Measurements from ENCODE around the gene ARRB2. TPM values are rescaled to one million over a fixed set of nuclear protein-coding genes. Genes with fewer than 3 reads are reported as not detected.

ARRB2 gene
- polyA plus RNA-seq, 2 of the 4 experiments (the other 2 are of a cell fraction), result 61.0 to 73.1 TPM

DNA sequence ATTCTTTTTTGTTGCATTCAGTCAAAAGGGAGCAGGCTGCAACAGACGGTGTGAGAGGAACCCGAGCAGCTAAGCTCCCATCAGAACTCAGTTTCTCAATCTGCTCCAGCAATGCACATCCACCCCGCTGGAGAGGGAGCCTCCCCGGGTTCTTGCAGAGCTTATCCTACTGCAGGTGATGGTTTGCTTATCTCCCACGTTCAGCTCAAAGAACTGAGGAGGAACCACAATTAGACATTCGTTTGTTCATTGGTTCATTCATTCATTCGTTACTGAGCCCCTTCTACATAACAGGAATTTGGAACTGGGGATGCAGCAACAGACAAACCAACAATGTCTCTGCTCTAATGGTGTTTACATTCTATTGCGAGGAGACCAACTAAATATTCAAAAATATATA lies 46.7 kb upstream of the ARRB2 start (continued):
- no peak for TF ChIP-seq CBX2 (IDR thresholded peaks at IDR 0.05; ENCODE audit: borderline replicate concordance, low read depth)
- TF ChIP-seq, protein P1, sequence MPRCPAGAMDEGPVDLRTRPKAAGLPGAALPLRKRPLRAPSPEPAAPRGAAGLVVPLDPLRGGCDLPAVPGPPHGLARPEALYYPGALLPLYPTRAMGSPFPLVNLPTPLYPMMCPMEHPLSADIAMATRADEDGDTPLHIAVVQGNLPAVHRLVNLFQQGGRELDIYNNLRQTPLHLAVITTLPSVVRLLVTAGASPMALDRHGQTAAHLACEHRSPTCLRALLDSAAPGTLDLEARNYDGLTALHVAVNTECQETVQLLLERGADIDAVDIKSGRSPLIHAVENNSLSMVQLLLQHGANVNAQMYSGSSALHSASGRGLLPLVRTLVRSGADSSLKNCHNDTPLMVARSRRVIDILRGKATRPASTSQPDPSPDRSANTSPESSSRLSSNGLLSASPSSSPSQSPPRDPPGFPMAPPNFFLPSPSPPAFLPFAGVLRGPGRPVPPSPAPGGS (IDR thresholded peaks at IDR 0.05), result no peak
- no peak for TF ChIP-seq EHF (CRISPR knock-in tag; IDR thresholded peaks at IDR 0.05)
- TF ChIP-seq CHD2 (IDR thresholded peaks at IDR 0.05; ENCODE audit: low read length, partially characterized antibody), result no peak
- no peak for TF ChIP-seq RNF2 (IDR thresholded peaks at IDR 0.05; ENCODE audit: borderline replicate concordance, low read depth)

DNA sequence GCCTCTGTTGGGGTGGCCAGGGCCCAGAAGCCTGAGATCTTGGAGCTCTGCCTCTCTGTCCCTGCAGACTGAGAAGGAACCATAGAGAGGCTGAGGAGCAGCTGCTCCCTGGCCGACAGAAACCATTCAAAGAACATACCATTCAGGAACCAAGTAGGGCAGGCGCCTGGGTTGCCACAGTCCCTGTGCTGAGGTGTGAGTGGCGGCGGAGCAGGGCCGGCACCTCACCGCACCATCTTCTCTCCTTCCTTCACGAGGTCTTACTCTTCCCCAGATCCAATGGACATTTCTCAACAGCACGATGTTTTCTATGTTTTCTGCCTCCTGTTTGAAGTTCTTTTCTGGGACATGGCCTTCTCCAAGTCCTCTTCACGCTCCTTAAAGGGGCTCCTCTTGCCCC lies 46.2 kb upstream of the ARRB2 start:
- FAIRE-seq (no peak), DNase-seq (ENCODE audit: low read depth in 1 of 2, low spot score in 1 of 2) (no peak), ATAC-seq (peak; percentile 32 to 41; a peak in 4 of 6 replicates)
- POLR2A ChIA-PET, result no interaction called here
- no peak for TF ChIP-seq EHMT2 (IDR thresholded peaks at IDR 0.05; ENCODE audit: low read depth)
- TF ChIP-seq ESRRA (IDR thresholded peaks at IDR 0.05; ENCODE audit: borderline replicate concordance, low read length), result no peak
- TF ChIP-seq, protein P2, sequence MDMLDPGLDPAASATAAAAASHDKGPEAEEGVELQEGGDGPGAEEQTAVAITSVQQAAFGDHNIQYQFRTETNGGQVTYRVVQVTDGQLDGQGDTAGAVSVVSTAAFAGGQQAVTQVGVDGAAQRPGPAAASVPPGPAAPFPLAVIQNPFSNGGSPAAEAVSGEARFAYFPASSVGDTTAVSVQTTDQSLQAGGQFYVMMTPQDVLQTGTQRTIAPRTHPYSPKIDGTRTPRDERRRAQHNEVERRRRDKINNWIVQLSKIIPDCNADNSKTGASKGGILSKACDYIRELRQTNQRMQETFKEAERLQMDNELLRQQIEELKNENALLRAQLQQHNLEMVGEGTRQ (IDR thresholded peaks at IDR 0.05), result no peak
- TF ChIP-seq MAFK (IDR thresholded peaks at IDR 0.05; ENCODE audit: partially characterized antibody), result no peak
- TF ChIP-seq FOXS1 (CRISPR knock-in tag; IDR thresholded peaks at IDR 0.05), result no peak
- TF ChIP-seq RARB (CRISPR knock-in tag; IDR thresholded peaks at IDR 0.05), result no peak
- TF ChIP-seq FOSL2 (IDR thresholded peaks at IDR 0.05), result no peak
- no peak for TF ChIP-seq FOSL2 (CRISPR knock-in tag; IDR thresholded peaks at IDR 0.05)
- TF ChIP-seq KDM1A (IDR thresholded peaks at IDR 0.05; ENCODE audit: low read depth), result no peak
- no peak for TF ChIP-seq HOXA7 (CRISPR knock-in tag; IDR thresholded peaks at IDR 0.05)
- 78% methylated on average over 9 of the region's 9 CpGs for WGBS (ENCODE audit: missing lambda C conversion rate)
- Histone ChIP-seq H3K4me1 (no peaks in the 10 kb centered on the region), H3K27ac (no peak overlapping the region), H3K4me2 (no peak overlapping the region), H3K9me3 (no peaks in the 10 kb centered on the region), H3K4me3 (no peak overlapping the region)
- CTCF ChIA-PET, result interaction anchor here (0.7 to 1.8 kb wide), 3 partner anchors 16 to 38 kb away, joined by 3 to 5 read pairs (median 4); no protein-coding TSS in a partner anchor

DNA sequence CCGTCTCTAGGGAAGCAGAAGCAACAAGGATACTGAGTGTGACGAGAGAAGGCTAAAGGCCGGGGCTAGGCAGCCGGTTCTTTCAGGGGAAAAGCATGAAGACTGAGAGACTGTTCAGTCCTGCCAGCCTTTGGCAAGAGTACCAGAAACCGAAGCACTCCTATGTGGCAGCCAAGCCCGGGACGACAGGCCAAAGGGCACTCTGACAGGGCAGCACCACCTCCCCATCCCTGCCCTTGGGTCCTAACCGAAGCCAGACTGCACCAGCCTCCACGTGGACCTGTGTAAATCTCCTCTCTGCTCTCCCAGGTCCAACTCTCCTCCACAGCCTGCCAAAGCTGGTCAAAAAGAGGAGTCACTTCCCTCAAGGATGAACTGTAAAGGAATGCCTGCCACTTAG lies 45.4 kb upstream of the ARRB2 start:
- H3K4me3 ChIP-seq, result no peak overlapping the region
- no peaks in the 10 kb centered on the region for H3K4me1 ChIP-seq
- no peak overlapping the region for H3K4me2 ChIP-seq
- 60% methylated on average over 9 of the region's 9 CpGs for WGBS (ENCODE audit: missing lambda C conversion rate)
- no peaks in the 10 kb centered on the region for H3K9me3 ChIP-seq
- ChIA-PET CTCF (interaction anchor here (1.8 kb wide), 1 partner anchor 39 kb away, joined by 5 read pairs; no protein-coding TSS in a partner anchor), POLR2A (no interaction called here)
- FAIRE-seq (no peak), DNase-seq (ENCODE audit: low read depth in 1 of 2, low spot score in 1 of 2) (no peak), ATAC-seq (peak; percentile 39 to 48; a peak in 4 of 6 replicates)
- TF ChIP-seq, protein P1 (IDR thresholded peaks at IDR 0.05), result no peak
- TF ChIP-seq POLR2A (IDR thresholded peaks at IDR 0.05; ENCODE audit: low read length) (no peak), CBX2 (IDR thresholded peaks at IDR 0.05; ENCODE audit: borderline replicate concordance, low read depth) (no peak), FOSB (CRISPR knock-in tag; IDR thresholded peaks at IDR 0.05) (no peak)
- no peak overlapping the region for H3K27ac ChIP-seq

DNA sequence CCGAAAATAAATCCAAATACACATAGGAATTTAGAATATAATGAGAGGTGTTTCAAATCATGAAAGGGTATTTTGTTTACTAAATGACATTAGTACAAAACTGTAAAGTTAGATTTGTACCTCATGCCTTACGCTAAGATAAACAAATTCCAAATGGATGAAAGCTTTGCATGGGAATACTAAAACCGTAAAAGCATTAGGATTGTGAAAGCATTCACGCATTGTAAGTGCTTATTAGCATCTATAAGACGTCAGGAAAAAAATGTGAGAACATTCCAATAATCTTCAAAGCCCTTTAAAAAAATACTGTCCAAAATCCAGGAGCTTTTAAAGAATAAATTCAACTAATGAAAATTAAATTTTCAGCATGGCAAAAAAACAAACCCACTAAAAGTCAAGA lies 44.1 kb upstream of the ARRB2 start:
- 86% methylated on average over 5 of the region's 5 CpGs for WGBS (ENCODE audit: missing lambda C conversion rate)
- ChIA-PET POLR2A (no interaction called here), CTCF (interaction anchor here (1.2 kb wide), 1 partner anchor 237 kb away, joined by 3 read pairs; the partner anchor contains the start of gene CHRNE)
- Histone ChIP-seq H3K4me1 (no peaks in the 10 kb centered on the region), H3K9me3 (no peaks in the 10 kb centered on the region), H3K27ac (no peak overlapping the region), H3K4me2 (no peak overlapping the region), H3K4me3 (no peak overlapping the region)
- no peak for TF ChIP-seq HOXA7 (CRISPR knock-in tag; IDR thresholded peaks at IDR 0.05)
- TF ChIP-seq EHF (CRISPR knock-in tag; IDR thresholded peaks at IDR 0.05), result no peak
- no peak for TF ChIP-seq POLR2A (IDR thresholded peaks at IDR 0.05; ENCODE audit: low read length)
- DNase-seq (ENCODE audit: low read depth in 1 of 2, low spot score in 1 of 2) (no peak), FAIRE-seq (peak; percentile 82), ATAC-seq (no peak)
